Muscle layer of duodenum (tissue), 2 donors: ENCODE data around the gene ZNF396.

Experiments used
- H3K27ac ChIP-seq: one replicate; pipeline ENCODE4 v1.7.0; 2013; ENCODE audit warnings: mild to moderate bottlenecking, low read length
- H3K27me3 ChIP-seq: one replicate; pipeline ENCODE4 v1.7.0; 2013; ENCODE audit warnings: low read depth, mild to moderate bottlenecking, control low read depth, low read length
- H3K36me3 ChIP-seq, 2 donors: one replicate each; pipeline ENCODE4 v1.7.0; 2013; ENCODE audit warnings: low read length in 2 of 2, control low read depth in 1 of 2, mild to moderate bottlenecking in 1 of 2; ENCODE audit not compliant: insufficient read depth in 2 of 2, control insufficient read depth in 1 of 2
- H3K4me1 ChIP-seq, 2 donors: one replicate each; pipeline ENCODE4 v1.7.0; 2013; ENCODE audit warnings: low read length in 2 of 2, mild to moderate bottlenecking in 2 of 2, control low read depth in 1 of 2, moderate library complexity in 1 of 2; ENCODE audit not compliant: insufficient read depth in 2 of 2, control insufficient read depth in 1 of 2
- H3K4me3 ChIP-seq, 2 donors: one replicate each; pipeline ENCODE4 v1.7.0; 2013; ENCODE audit warnings: low read length in 2 of 2, low read depth in 1 of 2, mild to moderate bottlenecking in 1 of 2
- H3K9me3 ChIP-seq, 2 donors: one replicate each; pipeline ENCODE4 v1.7.0; 2013; ENCODE audit warnings: low read length in 2 of 2, control low read depth in 1 of 2, mild to moderate bottlenecking in 1 of 2; ENCODE audit not compliant: control insufficient read depth in 1 of 2
- donor health status: healthy.

ZNF396 gene

GRCh38 chr18:35379421-35379820, 2.3 kb upstream of the ZNF396 start:
- H3K4me1 ChIP-seq: peaks cover 0 to 5% of the 10 kb centered on the region in 2 donors
- H3K36me3 ChIP-seq: no peaks in the 10 kb centered on the region
- H3K9me3 ChIP-seq: no peaks in the 10 kb centered on the region
- no peak overlapping the region for H3K27ac ChIP-seq
- no peaks in the 10 kb centered on the region for H3K27me3 ChIP-seq
- H3K4me3 ChIP-seq: no peak overlapping the region

- Histone ChIP-seq H3K36me3 (no peaks in the 10 kb centered on the region), H3K4me3 (no peak overlapping the region), H3K9me3 (no peaks in the 10 kb centered on the region), H3K4me1 (peaks cover 0 to 5% of the 10 kb centered on the region in 2 donors), H3K27me3 (no peaks in the 10 kb centered on the region), H3K27ac (no peak overlapping the region)
These were observed 1.4 kb upstream of the ZNF396 start for GRCh38 chr18:35378574-35378896.

- no peak overlapping the region for H3K27ac ChIP-seq
- H3K36me3 ChIP-seq: no peaks in the 10 kb centered on the region
- no peak overlapping the region for H3K4me3 ChIP-seq
- H3K27me3 ChIP-seq: no peaks in the 10 kb centered on the region
- H3K9me3 ChIP-seq: no peaks in the 10 kb centered on the region
- H3K4me1 ChIP-seq: peaks cover 0 to 5% of the 10 kb centered on the region in 2 donors
These were observed 887 bp upstream of the ZNF396 start for GRCh38 chr18:35377875-35378573.

GRCh38 chr18:35376393-35376741, 770 bp downstream of the ZNF396 start:
- no peak overlapping the region for H3K27ac ChIP-seq
- no peaks in the 10 kb centered on the region for H3K9me3 ChIP-seq
- no peaks in the 10 kb centered on the region for H3K36me3 ChIP-seq
- peaks cover 0 to 5% of the 10 kb centered on the region in 2 donors for H3K4me1 ChIP-seq
- H3K27me3 ChIP-seq: no peaks in the 10 kb centered on the region
- H3K4me3 ChIP-seq: peak overlapping the region; percentile 64 to 83

GRCh38 chr18:35374708-35375107, 2.4 kb downstream of the ZNF396 start:
- no peak overlapping the region for H3K4me3 ChIP-seq
- no peaks in the 10 kb centered on the region for H3K9me3 ChIP-seq
- no peaks in the 10 kb centered on the region for H3K27me3 ChIP-seq
- H3K27ac ChIP-seq: no peak overlapping the region
- H3K36me3 ChIP-seq: peaks cover 0 to 3% of the 10 kb centered on the region in 2 donors
- peaks cover 0 to 5% of the 10 kb centered on the region in 2 donors for H3K4me1 ChIP-seq

- Histone ChIP-seq H3K4me3 (no peak overlapping the region), H3K9me3 (no peaks in the 10 kb centered on the region), H3K36me3 (peaks cover 0 to 3% of the 10 kb centered on the region in 2 donors), H3K4me1 (peaks cover 0 to 5% of the 10 kb centered on the region in 2 donors), H3K27ac (no peak overlapping the region), H3K27me3 (no peaks in the 10 kb centered on the region)
These were observed 5.5 kb downstream of the ZNF396 start for GRCh38 chr18:35371412-35372195.

- H3K4me1 ChIP-seq: no peaks in the 10 kb centered on the region
- H3K27ac ChIP-seq: no peak overlapping the region
- H3K27me3 ChIP-seq: no peaks in the 10 kb centered on the region
- no peak overlapping the region for H3K4me3 ChIP-seq
- H3K9me3 ChIP-seq: no peaks in the 10 kb centered on the region
- H3K36me3 ChIP-seq: peaks cover 0 to 3% of the 10 kb centered on the region in 2 donors
These were observed 8.0 kb downstream of the ZNF396 start for GRCh38 chr18:35369126-35369525.

GRCh38 chr18:35368595-35368994, 8.5 kb downstream of the ZNF396 start:
- H3K36me3 ChIP-seq: peaks cover 0 to 3% of the 10 kb centered on the region in 2 donors
- no peak overlapping the region for H3K27ac ChIP-seq
- H3K9me3 ChIP-seq: no peaks in the 10 kb centered on the region
- no peak overlapping the region for H3K4me3 ChIP-seq
- H3K27me3 ChIP-seq: no peaks in the 10 kb centered on the region
- H3K4me1 ChIP-seq: no peaks in the 10 kb centered on the region

- no peaks in the 10 kb centered on the region for H3K9me3 ChIP-seq
- H3K27me3 ChIP-seq: no peaks in the 10 kb centered on the region
- no peaks in the 10 kb centered on the region for H3K36me3 ChIP-seq
- H3K4me3 ChIP-seq: no peak overlapping the region
- no peak overlapping the region for H3K27ac ChIP-seq
- no peaks in the 10 kb centered on the region for H3K4me1 ChIP-seq
These were observed 14.6 kb downstream of the ZNF396 start for GRCh38 chr18:35362531-35362930.

- no peaks in the 10 kb centered on the region for H3K27me3 ChIP-seq
- H3K4me3 ChIP-seq: no peak overlapping the region
- H3K9me3 ChIP-seq: no peaks in the 10 kb centered on the region
- no peaks in the 10 kb centered on the region for H3K4me1 ChIP-seq
- no peaks in the 10 kb centered on the region for H3K36me3 ChIP-seq
- no peak overlapping the region for H3K27ac ChIP-seq
These were observed 15.4 kb downstream of the ZNF396 start for GRCh38 chr18:35361570-35362321.

GRCh38 chr18:35355140-35355618, 22.0 kb downstream of the ZNF396 start:
- H3K4me3 ChIP-seq: peak overlapping the region; percentile 27 to 41
- peaks cover 0 to 7% of the 10 kb centered on the region in 2 donors for H3K9me3 ChIP-seq
- H3K27ac ChIP-seq: no peak overlapping the region
- no peaks in the 10 kb centered on the region for H3K4me1 ChIP-seq
- H3K27me3 ChIP-seq: no peaks in the 10 kb centered on the region
- no peaks in the 10 kb centered on the region for H3K36me3 ChIP-seq
